Stimulated activated CD4-positive, alpha-beta T cell treated with anti-CD3 and anti-CD28 coated beads, Interleukin-12 subunit alpha, Interleukin-12 subunit beta, amount 100 ng/mL, for 48 hours (primary cell): ENCODE measurements around the gene PELI2.

Source experiments
- DNase-seq, 3 donors: peaks; one replicate each; pipeline ENCODE4 v3.0.0-alpha.2; 2020; ENCODE audit warnings: low read depth in 2 of 3, low spot score in 1 of 3

The PELI2 gene

DNA sequence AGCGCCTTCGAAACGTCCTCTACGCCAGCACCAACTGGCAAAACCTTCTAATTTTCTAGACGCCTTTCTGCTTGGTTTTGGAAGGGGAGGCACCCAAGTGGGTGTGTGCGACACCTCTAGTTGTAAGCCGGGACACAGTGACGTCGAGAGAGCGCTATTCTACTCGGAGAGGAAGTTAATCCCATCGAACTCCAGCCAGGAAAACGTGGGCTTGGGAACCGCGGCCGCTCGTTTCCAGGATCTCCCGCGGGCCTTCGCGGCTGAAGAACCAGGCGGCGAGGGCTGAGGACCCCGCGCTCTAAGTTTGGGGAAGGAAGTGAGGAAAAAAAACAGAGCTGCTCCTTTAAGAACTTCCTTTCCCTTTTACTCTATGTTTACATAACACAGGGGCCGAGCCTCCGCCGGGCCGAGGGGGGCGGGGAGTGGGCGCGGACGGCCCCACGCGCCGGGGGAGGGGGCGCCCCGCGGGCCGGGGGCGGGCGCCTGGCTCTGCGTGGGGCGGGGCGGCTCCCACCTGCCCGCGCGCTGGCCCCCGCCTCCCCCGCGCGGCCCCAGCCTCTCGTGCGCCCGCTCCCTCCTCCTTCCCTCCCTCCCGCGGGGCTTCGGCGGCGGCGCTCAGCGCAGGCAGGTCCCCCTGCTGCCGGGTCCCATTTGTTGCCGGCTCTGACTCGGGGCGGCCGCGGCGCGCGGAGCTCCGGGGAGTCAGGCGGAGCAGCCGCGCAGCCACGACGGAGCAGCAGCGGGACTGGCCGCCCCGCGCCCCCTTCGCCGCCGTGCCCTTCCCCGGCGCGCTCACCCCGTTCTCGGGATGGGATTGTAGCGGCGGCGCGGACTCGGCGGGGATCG is at the start of gene PELI2:
Gene PELI2, plus strand, starts transcription at position 647 of the 846 bp plus-strand sequence. CDS start 250 bp downstream, outside the sequence.
- DNase-seq: peak; percentile 43 to 62 (median 48)

DNA sequence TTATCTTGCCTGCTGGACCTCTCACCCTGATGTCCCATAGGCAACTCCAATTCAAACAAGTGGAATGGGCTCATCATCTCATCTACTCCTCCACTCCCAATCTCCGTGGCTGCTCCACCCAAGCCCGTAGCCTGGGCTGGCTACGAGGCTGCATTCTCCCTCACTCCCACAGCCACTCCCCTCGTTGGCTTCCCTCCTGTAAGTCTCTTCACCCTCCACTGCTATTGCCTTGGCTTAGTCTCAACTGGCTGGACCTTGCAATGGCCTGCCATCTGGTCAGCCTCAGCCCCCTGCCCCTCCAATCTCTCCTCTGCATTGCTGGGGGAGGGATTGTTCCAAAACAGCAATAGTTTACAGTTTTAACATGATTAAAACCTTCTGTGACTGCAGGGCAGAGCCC is 44.4 kb upstream of the PELI2 start:
- DNase-seq: no peak

GRCh38 chr14:56075301-56075700 is 42.9 kb upstream of the PELI2 start:
- no peak for DNase-seq

- DNase-seq: no peak
Measured at GRCh38 chr14:56081139-56081538, 37.1 kb upstream of the PELI2 start.

DNA sequence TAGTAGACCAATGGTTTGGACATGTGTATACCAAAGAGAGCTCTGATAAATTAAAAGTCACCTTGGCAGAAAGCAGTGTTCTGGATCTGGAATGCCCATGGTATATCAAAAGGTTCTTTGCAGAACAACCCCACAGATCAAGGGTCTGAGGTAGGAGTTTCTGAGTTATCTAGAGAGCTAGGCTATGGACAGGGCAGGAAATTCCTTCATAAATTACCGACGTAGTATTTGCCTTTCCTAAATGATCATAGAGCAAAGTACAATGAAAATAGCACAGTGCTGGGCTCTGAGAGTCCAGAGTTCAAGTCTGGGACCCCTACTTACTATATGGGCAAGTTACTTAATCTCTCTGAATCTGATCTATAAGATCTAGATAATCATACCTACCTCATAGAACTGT is 35.3 kb upstream of the PELI2 start:
- no peak for DNase-seq

DNA sequence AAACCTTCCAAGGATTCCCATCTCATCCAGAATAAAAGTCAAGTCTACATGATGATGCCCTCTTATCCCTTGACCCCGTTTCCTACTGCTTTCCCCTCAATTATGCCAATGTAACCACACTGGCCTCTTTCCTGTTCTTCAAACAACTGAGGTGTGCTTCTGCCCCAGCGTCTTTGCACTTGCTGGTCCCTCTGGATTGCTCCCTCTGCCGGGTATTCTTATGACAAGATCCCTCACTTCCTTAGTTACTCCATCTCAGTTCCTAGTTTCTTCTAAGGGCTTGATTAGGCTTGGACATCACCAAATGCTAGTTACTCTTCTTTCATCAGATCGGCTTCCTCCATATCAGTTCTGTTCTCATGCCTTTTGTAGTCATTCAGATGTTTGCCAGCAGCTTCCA is 32.7 kb upstream of the PELI2 start:
- DNase-seq: no peak

- DNase-seq: no peak
Measured at GRCh38 chr14:56087671-56088471, 30.3 kb upstream of the PELI2 start.

- no peak for DNase-seq
Measured at GRCh38 chr14:56088941-56089340, 29.3 kb upstream of the PELI2 start.

- DNase-seq: no peak
Measured at GRCh38 chr14:56092763-56093162, 25.4 kb upstream of the PELI2 start.

DNA sequence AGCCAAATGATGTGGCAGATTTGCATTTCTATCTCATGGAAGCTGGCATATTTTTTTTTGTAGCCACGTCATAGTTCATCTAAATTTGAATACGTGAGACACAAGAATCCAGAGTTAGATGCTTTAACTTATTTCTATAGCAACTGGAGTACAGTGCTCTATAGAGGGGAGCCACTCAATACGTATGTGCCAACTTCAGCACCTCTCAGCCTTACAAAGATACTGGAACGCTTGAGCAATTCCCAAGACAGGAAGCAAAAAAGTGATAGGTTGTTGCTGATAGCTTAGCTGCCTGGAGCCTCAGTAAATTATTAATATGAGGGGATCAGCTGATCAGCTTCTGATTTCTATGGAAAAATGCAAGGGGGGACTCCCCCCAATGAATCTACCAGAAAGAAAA is 24.1 kb upstream of the PELI2 start:
- no peak for DNase-seq

- DNase-seq: no peak
Measured at GRCh38 chr14:56098021-56098420, 20.2 kb upstream of the PELI2 start.

DNA sequence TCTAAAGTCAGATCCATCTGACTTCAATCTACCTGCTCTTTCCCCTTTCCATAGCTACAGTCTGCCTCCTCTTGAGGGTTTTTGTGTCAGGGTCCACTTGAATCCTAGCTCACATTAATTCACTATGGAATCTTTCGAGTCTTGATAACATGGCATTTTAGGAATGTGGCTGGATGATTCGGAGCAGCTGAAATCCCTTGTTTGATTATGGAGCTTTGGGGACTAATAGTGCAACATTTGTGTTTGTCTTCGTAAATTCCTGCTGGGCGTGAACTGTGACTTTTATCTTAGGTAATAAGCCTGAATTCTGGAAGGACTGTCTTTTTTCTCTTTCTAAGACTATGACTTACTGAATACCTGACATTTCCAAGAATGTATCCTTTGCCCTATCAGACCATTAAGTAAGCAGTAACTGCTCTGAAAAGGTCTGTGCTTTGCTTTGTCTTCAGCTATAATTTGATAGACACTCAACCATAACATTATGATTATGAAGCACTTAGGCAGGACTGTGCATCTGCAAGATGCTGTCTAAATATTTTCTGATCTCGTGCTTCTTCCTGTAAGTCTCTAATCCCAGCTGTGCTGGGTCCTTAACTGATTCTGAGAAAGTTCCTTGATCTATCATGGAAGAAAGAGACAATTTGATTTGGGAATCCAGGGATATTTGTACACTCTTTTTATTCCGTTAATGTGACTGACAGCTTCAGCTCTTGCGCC is 19.0 kb upstream of the PELI2 start:
- no peak for DNase-seq

DNA sequence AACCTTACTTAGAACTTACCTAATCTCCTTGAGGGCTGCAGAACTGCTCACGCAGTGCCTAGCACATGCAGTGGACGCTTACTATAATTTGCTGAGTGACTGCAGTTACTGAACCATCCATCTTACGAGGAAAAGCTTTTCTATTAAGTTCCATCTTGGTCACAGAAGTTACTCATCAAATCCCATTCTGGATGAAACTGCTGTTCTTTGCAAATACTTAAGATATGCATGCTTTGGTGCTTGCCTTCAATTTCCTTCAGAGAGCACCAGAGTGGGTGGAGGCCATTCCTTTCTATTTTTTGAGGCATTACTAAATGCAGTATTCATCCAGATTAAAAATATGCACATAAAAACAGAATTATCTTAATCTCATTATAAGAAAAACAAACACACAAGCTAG is 17.7 kb upstream of the PELI2 start:
- no peak for DNase-seq

DNA sequence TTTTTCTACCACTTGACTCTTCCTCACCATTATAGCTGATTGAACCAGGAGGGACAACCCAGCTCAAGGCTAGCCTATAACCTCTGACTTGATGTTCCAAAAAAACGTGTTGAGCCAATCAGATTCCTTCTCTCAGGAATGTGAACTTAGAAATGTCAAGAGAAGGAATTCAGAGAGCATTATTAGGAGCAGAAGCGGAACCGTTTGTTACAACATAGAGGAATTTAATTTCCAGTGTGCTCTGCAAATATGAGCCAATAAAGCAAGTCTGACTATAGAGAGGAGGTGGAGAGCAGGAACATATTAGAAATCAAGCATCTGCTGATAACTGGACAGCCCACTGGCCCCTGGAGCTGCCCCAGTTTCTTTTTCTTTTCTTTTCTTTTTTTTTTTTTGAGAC is 15.3 kb upstream of the PELI2 start:
- DNase-seq: no peak

- DNase-seq: no peak
Measured at GRCh38 chr14:56107615-56108014, 10.6 kb upstream of the PELI2 start.

DNA sequence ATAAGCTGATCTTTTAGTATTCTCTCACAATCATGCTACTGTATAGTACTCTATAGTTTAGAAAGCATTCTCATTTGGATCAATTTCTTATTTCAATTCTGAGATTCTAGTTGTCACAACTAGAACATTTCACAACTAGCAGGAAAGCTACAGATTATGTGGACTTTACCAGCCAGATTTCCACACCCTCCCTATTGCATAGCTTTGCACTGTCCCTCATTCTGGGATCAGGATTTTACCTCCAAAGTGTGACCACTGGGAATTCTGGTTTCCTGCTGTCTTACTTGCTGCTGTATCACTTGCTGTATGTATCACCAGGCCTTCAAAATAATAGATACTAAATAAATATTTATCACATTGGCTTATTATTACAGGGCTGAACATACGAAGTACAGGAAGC is 10.2 kb upstream of the PELI2 start:
- no peak for DNase-seq

DNA sequence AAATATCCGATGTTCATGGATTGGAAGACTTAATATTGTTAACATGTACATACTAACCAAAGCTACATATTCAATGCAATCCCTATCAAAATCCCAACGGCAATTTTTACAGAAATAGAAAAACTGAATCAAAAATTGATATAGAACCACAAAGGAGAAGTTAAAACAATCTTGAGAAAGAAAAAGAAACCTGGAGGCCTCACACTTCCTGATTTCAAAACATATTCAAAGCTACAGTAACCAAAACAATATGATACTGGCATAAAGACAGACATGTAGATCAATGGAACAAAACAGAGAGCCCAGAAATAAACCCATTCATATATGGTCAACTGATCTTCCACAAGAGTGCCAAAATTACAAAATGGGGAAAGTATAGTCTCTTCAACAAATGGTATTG is 5.4 kb upstream of the PELI2 start:
- DNase-seq: no peak

DNA sequence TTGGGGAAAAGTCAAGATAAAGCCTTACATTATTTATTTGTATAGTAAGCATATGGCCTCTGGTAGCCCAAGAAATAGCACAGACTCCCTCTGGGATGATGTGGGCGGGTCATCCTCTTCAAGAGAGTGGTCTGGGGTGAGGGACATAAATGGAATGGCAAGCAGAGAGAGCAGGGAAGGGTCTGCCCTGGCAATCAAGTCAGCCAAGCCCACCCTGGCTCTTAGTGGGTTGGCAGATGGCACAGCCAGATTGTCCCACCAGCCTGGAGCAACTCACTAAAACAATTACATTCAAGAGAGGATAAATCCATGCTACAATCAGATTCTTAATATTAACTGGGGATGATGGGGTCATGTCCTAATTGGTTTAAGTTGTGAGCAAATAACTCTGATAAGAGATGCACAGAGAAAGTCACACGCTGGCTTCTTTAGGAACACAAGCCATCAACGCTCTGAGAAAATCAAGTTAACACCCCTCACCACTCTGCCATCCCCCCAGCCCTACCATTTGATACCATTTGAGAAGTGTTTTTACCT is 2.8 kb upstream of the PELI2 start:
- no peak for DNase-seq

GRCh38 chr14:56115976-56116893 is 2.0 kb upstream of the PELI2 start:
- no peak for DNase-seq

DNA sequence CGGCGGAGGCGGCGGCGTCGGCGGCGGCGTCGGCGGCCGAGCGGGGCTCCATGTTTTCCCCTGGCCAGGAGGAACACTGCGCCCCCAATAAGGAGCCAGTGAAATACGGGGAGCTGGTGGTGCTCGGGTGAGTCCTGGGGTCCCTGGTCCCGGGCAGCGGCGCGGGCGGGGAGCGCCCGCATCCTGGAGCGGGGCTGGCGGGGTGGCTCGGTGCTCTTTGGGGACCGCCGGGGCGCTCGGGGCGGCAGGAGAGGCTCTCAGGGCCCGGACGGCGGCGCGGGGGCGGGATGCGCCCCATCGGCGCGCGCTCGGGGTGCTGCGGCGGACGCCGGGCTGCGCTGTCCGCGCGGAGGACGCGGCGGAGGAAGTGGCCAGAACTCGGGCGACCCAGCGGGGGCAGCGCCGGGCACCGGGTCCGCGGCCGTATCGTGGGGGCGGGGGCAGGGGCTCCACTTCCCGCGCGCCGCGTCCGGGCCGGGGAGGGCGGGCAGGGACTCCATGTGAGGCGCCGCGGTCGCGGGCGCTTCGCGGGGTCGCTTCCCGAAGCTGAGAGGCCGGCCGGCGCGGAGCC is 485 bp downstream of the PELI2 start:
- no peak for DNase-seq
